ENCODE results near the gene MEIS2.

The MEIS2 gene

DNA sequence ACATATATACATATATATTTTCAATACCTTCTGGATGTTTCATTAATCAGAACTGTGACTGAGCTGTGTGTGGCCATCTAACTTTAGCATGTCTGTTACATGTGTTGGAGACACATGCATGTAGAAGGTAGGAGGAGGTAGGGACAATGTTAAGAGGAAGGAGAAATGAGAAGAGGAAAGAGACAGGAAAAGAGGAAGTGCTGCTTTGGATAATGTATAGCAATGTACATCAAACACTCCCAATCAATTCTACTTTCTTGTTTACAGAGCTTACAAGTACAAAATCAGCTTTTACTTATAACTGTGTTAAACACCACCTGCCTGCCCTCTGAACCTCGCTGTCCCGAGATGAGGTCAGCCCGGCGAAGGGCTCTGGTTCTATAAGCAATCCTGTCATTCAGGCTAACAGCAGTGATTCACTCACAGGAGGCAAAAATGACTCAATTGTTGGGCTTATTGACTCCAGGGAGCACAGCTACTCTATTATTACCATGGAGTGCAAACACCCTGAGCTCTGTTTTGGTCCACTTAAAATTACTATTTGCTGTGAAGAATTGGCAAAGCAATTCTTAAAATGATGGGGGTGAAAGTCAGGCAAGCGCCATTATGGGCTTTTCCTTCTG is 188.9 kb downstream of the MEIS2 start:
- no peaks in the 10 kb centered on the region for H3K36me3 ChIP-seq (replicated peaks; ENCODE audit: low read depth, low read length)
- no peaks in the 10 kb centered on the region for H3K9me3 ChIP-seq (ENCODE audit: insufficient read depth, low read length)
- H3K9ac ChIP-seq (ENCODE audit: low read length), result no peak overlapping the region
- H4K20me1 ChIP-seq (ENCODE audit: insufficient read depth, low read length), result no peaks in the 10 kb centered on the region
- H2AFZ ChIP-seq (ENCODE audit: low read depth, low read length), result no peak overlapping the region
- TF ChIP-seq, protein P1, sequence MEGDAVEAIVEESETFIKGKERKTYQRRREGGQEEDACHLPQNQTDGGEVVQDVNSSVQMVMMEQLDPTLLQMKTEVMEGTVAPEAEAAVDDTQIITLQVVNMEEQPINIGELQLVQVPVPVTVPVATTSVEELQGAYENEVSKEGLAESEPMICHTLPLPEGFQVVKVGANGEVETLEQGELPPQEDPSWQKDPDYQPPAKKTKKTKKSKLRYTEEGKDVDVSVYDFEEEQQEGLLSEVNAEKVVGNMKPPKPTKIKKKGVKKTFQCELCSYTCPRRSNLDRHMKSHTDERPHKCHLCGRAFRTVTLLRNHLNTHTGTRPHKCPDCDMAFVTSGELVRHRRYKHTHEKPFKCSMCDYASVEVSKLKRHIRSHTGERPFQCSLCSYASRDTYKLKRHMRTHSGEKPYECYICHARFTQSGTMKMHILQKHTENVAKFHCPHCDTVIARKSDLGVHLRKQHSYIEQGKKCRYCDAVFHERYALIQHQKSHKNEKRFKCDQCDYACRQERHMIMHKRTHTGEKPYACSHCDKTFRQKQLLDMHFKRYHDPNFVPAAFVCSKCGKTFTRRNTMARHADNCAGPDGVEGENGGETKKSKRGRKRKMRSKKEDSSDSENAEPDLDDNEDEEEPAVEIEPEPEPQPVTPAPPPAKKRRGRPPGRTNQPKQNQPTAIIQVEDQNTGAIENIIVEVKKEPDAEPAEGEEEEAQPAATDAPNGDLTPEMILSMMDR (IDR thresholded peaks at IDR 0.05; ENCODE audit: low read depth, low read length), result no peak
- no peak for TF ChIP-seq EZH2phosphoT487 (IDR thresholded peaks at IDR 0.05; ENCODE audit: low read depth)
- H3K79me2 ChIP-seq (ENCODE audit: low read length), result no peaks in the 10 kb centered on the region
- H3K4me1 ChIP-seq (ENCODE audit: low read length), result peaks cover 3% of the 10 kb centered on the region; the same call in 1 of the 2 replicates
- no peak overlapping the region for H3K27ac ChIP-seq (ENCODE audit: low read length)
- H3K4me2 ChIP-seq (ENCODE audit: low read length), result no peak overlapping the region
- H3K27me3 ChIP-seq (ENCODE audit: low read depth, low read length), result no peaks in the 10 kb centered on the region
- no peak overlapping the region for H3K4me3 ChIP-seq (ENCODE audit: low read length)

DNA sequence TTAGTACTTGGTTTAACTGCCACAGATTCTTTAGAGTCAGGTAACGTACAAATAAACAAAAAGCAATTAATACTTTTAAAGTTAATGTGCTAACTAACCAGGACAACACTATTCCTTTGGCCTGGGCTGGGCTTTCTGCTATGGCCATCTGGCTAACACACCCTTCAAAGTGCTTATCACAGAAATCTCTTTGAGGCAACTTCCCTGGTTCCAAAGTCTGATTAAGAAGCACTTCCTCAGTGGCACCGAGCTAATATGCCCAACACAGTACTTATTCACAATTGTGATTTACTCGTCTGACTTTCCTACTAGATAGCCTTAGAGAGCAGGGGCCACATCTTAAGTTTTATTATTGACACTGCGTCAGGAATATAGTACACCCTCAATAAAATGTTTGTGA is 191.4 kb downstream of the MEIS2 start:
- Histone ChIP-seq H3K9me3 (ENCODE audit: insufficient read depth, low read length) (no peaks in the 10 kb centered on the region), H4K20me1 (ENCODE audit: insufficient read depth, low read length) (no peaks in the 10 kb centered on the region), H3K4me1 (ENCODE audit: low read length) (peaks cover 3% of the 10 kb centered on the region; the same call in 1 of the 2 replicates), H3K36me3 (replicated peaks; ENCODE audit: low read depth, low read length) (no peaks in the 10 kb centered on the region), H3K9ac (ENCODE audit: low read length) (no peak overlapping the region), H2AFZ (ENCODE audit: low read depth, low read length) (no peak overlapping the region), H3K27me3 (ENCODE audit: low read depth, low read length) (no peaks in the 10 kb centered on the region), H3K27ac (ENCODE audit: low read length) (no peak overlapping the region), H3K4me2 (ENCODE audit: low read length) (no peak overlapping the region), H3K79me2 (ENCODE audit: low read length) (no peaks in the 10 kb centered on the region), H3K4me3 (ENCODE audit: low read length) (no peak overlapping the region)
- TF ChIP-seq EZH2phosphoT487 (IDR thresholded peaks at IDR 0.05; ENCODE audit: low read depth), result no peak
- TF ChIP-seq, protein P1 (IDR thresholded peaks at IDR 0.05; ENCODE audit: low read depth, low read length), result no peak

DNA sequence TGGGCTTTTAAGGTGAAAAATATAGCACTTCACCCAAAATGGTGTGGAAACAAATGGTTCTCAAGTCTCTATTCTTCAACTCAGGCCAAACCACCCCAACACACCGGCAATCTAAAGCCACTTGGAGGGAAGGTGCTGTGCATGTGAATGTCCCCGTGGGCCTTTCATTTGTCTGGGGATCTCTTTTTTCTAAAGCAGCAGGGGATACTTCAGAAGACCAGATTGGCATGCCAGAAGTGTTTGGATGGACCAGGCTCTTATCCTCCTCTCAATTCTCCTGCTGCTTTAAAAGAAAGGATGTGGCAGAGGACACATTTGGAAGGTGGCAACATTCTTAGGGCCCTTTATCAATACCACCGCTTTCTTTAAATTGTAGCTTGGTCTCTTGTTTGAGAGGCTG is 193.1 kb downstream of the MEIS2 start:
- H3K9me3 ChIP-seq (ENCODE audit: insufficient read depth, low read length), result no peaks in the 10 kb centered on the region

DNA sequence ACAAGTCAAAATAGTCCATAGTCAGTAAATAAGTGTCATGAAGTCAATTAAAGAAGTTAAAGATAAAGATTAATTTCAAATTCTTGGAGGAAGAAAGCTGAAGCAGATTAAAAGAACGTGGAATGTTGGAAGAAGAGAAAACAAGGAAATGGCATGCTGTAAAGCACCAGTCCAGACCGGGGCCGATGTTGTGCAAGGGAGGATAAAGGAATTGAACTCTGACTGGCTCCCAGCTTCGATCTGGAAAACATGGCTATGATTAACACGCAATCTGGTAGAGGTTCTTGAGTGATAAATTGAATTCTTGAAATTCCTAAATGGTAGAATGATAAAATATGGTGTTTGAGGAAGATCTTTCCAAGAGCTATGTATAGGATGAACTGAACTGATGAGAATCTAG is 194.4 kb downstream of the MEIS2 start:
- H3K4me3 ChIP-seq (ENCODE audit: low read length), result no peak overlapping the region
- no peak overlapping the region for H3K9ac ChIP-seq (ENCODE audit: low read length)
- H3K4me2 ChIP-seq (ENCODE audit: low read length), result no peak overlapping the region
- no peaks in the 10 kb centered on the region for H3K79me2 ChIP-seq (ENCODE audit: low read length)
- no peak overlapping the region for H2AFZ ChIP-seq (ENCODE audit: low read depth, low read length)
- no peaks in the 10 kb centered on the region for H3K4me1 ChIP-seq (ENCODE audit: low read length)
- no peaks in the 10 kb centered on the region for H3K36me3 ChIP-seq (replicated peaks; ENCODE audit: low read depth, low read length)
- H3K27ac ChIP-seq (ENCODE audit: low read length), result no peak overlapping the region
- H3K27me3 ChIP-seq (ENCODE audit: low read depth, low read length), result no peaks in the 10 kb centered on the region
- no peak for TF ChIP-seq EZH2phosphoT487 (IDR thresholded peaks at IDR 0.05; ENCODE audit: low read depth)
- TF ChIP-seq, protein P1 (IDR thresholded peaks at IDR 0.05; ENCODE audit: low read depth, low read length), result no peak
- H4K20me1 ChIP-seq (ENCODE audit: insufficient read depth, low read length), result no peaks in the 10 kb centered on the region
- H3K9me3 ChIP-seq (ENCODE audit: insufficient read depth, low read length), result no peaks in the 10 kb centered on the region

More for the DNA sequence above, 193.1 kb downstream of the MEIS2 start:
- Histone ChIP-seq H3K9ac (ENCODE audit: low read length) (no peak overlapping the region), H3K4me3 (ENCODE audit: low read length) (no peak overlapping the region), H3K4me1 (ENCODE audit: low read length) (peaks cover 3% of the 10 kb centered on the region; the same call in 1 of the 2 replicates), H3K79me2 (ENCODE audit: low read length) (no peaks in the 10 kb centered on the region), H3K36me3 (replicated peaks; ENCODE audit: low read depth, low read length) (no peaks in the 10 kb centered on the region), H2AFZ (ENCODE audit: low read depth, low read length) (no peak overlapping the region), H3K27ac (ENCODE audit: low read length) (no peak overlapping the region), H3K27me3 (ENCODE audit: low read depth, low read length) (no peaks in the 10 kb centered on the region), H3K4me2 (ENCODE audit: low read length) (no peak overlapping the region), H4K20me1 (ENCODE audit: insufficient read depth, low read length) (no peaks in the 10 kb centered on the region)
- TF ChIP-seq EZH2phosphoT487 (IDR thresholded peaks at IDR 0.05; ENCODE audit: low read depth), result no peak
- TF ChIP-seq, protein P1 (IDR thresholded peaks at IDR 0.05; ENCODE audit: low read depth, low read length), result no peak

All from OCI-LY3 (cell line).